Right lobe of liver (tissue), 6 donors: ENCODE data around the gene PLAC9. TPM values are rescaled to one million over a fixed set of nuclear protein-coding genes. Genes with fewer than 3 reads are reported as not detected.
A peak's percentile ranks its signal among the peaks of the same experiment; 100 is the strongest.

ENCODE experiments used
- ATAC-seq, 4 donors: fragments of 200-7000 bp; cut with Tn5 transposase; one replicate each; pipeline ENCODE4 v1.9.1; 2020; ENCODE audit warnings: mild to moderate bottlenecking in 4 of 4, moderate library complexity in 4 of 4
- DNase-seq, 3 donors: peaks; one replicate each; pipeline ENCODE4 v3.0.0-alpha.2; 2020
- H3K27ac ChIP-seq, 3 donors: fragments of 200-600 bp; one replicate each; pipeline ENCODE4 v1.8.0; 2022
- H3K27me3 ChIP-seq, 2 donors: fragments of 200-600 bp; one replicate each; pipeline ENCODE4 v1.8.0; 2022
- H3K36me3 ChIP-seq, 4 donors: fragments of 200-600 bp; sonication (generic) in 1 of 4; one replicate each; pipeline versions ENCODE4 v1.5.1 to v1.8.0; 2017 to 2022; ENCODE audit warnings: control low read depth in 1 of 4
- H3K4me1 ChIP-seq, 4 donors: fragments of 200-600 bp; sonication (generic) in 1 of 4; one replicate each; pipeline versions ENCODE4 v1.5.1 to v1.8.0; 2017 to 2022; ENCODE audit warnings: control low read depth in 1 of 4
- H3K4me3 ChIP-seq, 3 donors: fragments of 200-600 bp; one replicate each; pipeline ENCODE4 v1.8.0; 2022
- H3K9me3 ChIP-seq, 4 donors: fragments of 200-600 bp; sonication (generic) in 1 of 4; one replicate each; pipeline versions ENCODE4 v1.5.1 to v1.8.0; 2017 to 2022; ENCODE audit warnings: control low read depth in 1 of 4
- POLR2A ChIP-seq: fragments of 450-650 bp; IDR thresholded peaks from one replicate; pipeline ENCODE4 v1.6.1; 2017; ENCODE audit warnings: antibody characterized with exemption, mild to moderate bottlenecking
- WGBS: methylation state at CpG from one replicate; pipeline ENCODE4 v1.1.6; 2018; ENCODE audit warnings: low coverage, low lambda C conversion rate; ENCODE audit not compliant: insufficient coverage; ENCODE audit errors: missing lambda C conversion rate; 5-methylcytosine and 5-hydroxymethylcytosine counted together
- intact Hi-C, 2 donors: fragments of 100-400 bp; cut with DNase I; formaldehyde crosslinking; loops; one replicate each; pipeline versions ENCODE4 v1.11.2 to v1.14.1; 2022
- total RNA-seq, 6 experiments: library from RNA; depleted of rRNA in 2 of 6; stranded (reverse); fragments of >200 nt in 2 of 6; fragmentation: NEBNext Ultra II Directional in 3 of 6; extraction: Animal tissue kit (Norgen Biotek cat#: 25700) in 3 of 6; gene quantifications; one replicate each; pipeline versions ENCODE4 v1.1.0 to v1.2.4, GENCODE V29; 2016 to 2023
- TF ChIP-seq, protein P1 (sequence below), 4 donors: fragments of 200-600 bp in 3 of 4; fragments of 450-650 bp in 1 of 4; IDR thresholded peaks; one replicate each; pipeline versions ENCODE4 v1.5.1 to v1.8.0; 2016 to 2022; ENCODE audit warnings: antibody characterized with exemption in 4 of 4, mild to moderate bottlenecking in 2 of 4
- donor health status: DM: no; HTN: yes; CAD: no.
- donor health status: DM: no; HTN: no; CAD: no.
- donor health status: DM: no; HTN: no; CAD: no.
- donor health status: DM: no; HTN: yes; CAD: no.
- donor health status: DM: no; HTN: yes; CAD: no.

The PLAC9 gene
- total RNA-seq, 6 experiments from 2014 or later: 0.78 to 3.9 (median 2.2) TPM; not detected in 1

DNA sequence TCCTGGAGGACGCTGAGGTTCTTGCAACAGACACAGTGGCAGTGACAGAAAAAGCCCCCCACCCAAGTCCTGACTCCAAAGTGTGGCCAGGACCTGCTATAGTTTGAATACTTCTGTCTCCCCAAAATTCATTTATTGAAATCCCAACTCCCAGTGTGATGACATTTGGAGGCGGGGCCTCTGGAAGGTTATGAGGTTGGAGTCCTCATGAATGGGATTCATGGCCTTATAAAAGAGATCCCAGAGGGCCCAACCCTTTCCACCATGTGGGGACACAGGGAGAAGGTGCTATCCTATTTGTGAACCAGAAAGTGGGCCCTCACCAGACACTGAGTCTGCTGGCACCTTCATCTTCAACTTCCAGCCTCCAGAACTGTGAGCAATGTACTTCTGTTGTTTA, 54.5 kb downstream of the PLAC9 start:
- no peak overlapping the region for H3K27ac ChIP-seq
- TF ChIP-seq, protein P1, sequence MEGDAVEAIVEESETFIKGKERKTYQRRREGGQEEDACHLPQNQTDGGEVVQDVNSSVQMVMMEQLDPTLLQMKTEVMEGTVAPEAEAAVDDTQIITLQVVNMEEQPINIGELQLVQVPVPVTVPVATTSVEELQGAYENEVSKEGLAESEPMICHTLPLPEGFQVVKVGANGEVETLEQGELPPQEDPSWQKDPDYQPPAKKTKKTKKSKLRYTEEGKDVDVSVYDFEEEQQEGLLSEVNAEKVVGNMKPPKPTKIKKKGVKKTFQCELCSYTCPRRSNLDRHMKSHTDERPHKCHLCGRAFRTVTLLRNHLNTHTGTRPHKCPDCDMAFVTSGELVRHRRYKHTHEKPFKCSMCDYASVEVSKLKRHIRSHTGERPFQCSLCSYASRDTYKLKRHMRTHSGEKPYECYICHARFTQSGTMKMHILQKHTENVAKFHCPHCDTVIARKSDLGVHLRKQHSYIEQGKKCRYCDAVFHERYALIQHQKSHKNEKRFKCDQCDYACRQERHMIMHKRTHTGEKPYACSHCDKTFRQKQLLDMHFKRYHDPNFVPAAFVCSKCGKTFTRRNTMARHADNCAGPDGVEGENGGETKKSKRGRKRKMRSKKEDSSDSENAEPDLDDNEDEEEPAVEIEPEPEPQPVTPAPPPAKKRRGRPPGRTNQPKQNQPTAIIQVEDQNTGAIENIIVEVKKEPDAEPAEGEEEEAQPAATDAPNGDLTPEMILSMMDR (IDR thresholded peaks at IDR 0.05): no peak
- TF ChIP-seq POLR2A: no peak

DNA sequence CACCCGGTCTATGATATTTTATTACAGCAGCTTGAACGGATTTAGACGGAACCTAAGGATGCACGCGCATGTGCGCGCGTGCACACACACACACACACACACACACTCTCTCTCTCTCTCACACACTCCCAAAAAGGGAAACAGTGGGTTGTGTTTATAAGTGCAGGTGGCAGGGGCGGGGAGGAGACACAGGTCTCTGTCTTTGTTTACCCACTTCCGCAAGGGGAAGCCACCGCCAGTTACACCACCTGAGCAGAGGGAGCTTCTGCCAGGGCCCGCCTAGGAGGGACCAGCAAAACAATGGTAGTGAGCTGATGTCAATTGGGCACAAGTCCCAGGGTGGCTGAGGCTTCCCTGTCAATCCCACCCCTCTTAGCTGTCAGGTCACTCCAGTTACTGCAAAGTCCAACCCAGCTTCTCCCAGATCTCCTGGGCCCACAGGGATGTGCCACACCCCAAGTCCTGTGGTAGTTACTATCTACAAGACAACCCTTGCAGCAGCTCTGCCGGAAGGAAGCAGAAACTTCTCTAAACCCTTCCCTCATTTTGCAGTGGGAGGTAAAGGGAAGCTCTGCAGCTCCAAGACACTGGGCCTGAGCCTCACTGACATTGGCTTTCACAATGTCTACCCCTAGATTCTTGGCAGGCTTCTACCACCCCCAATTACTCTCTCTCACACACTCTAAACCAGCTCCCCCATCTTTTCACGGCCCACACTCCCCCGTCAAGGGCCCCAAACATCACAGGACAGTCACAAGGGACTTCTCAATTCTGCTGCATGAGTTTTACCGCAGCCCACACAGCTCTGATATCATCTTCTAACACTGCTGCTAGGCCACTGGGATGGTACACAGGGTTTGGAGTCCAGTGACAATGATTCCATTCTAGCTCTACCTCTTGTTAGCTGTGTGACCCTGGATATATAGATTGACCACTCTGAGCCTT, 55.2 kb downstream of the PLAC9 start:
- peaks cover 0 to 7% (median 0%) of the 10 kb centered on the region in 4 donors for H3K4me1 ChIP-seq
- ATAC-seq (peak; percentile 61 to 73 (median 70)), DNase-seq (peak in 1 of 3 donors; percentile 54)
- no peak overlapping the region for H3K4me3 ChIP-seq
- H3K27ac ChIP-seq: no peak overlapping the region
- no peaks in the 10 kb centered on the region for H3K9me3 ChIP-seq
- no peaks in the 10 kb centered on the region for H3K36me3 ChIP-seq
- intact Hi-C loops: no loop called here
- H3K27me3 ChIP-seq: no peaks in the 10 kb centered on the region
- TF ChIP-seq POLR2A: no peak
- TF ChIP-seq, protein P1 (IDR thresholded peaks at IDR 0.05): no peak
- WGBS: 58% methylated on average over 6 of the region's 16 CpGs

More for the DNA sequence above, 54.5 kb downstream of the PLAC9 start:
- H3K9me3 ChIP-seq: no peaks in the 10 kb centered on the region
- no peak for DNase-seq
- H3K4me1 ChIP-seq: peaks cover 0 to 7% (median 0%) of the 10 kb centered on the region in 4 donors
- WGBS: 100% methylated on average over 1 of the region's 2 CpGs
- no peaks in the 10 kb centered on the region for H3K36me3 ChIP-seq
- H3K27me3 ChIP-seq: no peaks in the 10 kb centered on the region
- no peak overlapping the region for H3K4me3 ChIP-seq
- ATAC-seq: no peak
- intact Hi-C loops: no loop called here

DNA sequence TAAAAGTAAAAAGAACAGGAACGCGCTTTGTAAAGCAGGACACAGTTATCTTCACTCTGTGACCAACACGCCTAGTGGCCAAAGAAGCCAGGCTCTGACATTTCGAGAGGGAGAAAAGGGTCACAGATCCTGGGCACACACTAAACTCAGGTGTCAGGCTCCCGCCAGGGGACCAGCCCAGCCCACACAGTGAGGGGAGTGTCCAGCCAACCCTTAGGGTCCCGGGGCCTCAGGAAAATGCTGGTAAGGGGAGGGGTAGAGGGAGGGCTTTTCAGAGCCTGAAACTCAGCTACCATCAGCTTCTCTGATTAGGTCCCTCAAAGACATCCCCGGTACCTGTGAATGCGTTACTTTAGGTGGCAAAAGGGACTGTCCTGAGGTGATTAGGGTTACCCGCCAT, 56.2 kb downstream of the PLAC9 start:
- Histone ChIP-seq H3K4me1 (peaks cover 0 to 7% (median 0%) of the 10 kb centered on the region in 4 donors), H3K9me3 (no peaks in the 10 kb centered on the region), H3K4me3 (no peak overlapping the region), H3K27ac (no peak overlapping the region), H3K36me3 (no peaks in the 10 kb centered on the region), H3K27me3 (no peaks in the 10 kb centered on the region)
- no peak for ATAC-seq
- no peak for TF ChIP-seq POLR2A
- TF ChIP-seq, protein P1 (IDR thresholded peaks at IDR 0.05): no peak
- WGBS: 93% methylated on average over 8 of the region's 9 CpGs
- intact Hi-C loops: no loop called here
- no peak for DNase-seq

DNA sequence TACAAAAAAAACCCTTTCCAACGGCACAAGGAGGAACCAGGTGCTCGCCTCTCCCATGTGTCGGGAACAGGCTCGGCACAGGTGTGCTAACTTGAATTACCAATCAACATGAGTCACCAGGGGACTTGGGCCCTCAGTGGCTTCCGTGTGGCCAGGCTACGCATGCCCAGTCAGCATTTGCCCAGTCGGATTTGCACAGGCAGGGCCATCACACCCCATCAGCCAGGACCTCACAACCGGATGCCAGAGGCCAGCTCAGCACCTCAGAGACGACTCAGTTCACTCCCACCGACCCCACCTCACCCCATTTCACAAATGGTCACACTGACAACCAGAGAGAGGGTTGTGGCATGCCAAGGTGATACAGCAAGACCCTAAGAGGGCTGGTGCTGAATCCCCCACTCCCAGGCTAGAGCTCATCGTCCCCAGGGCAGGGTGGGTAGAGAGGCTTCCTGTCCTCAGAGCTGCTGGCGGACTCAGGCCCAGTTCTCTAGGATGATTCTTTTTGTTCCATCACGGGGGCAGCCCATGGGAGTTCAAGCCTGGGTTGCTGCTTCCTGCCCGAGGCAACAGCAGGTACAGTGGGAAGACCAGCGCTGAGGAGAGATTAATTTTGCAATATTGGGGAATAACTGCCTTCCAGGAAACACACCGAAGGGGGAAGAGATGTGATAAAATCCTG, 59.2 kb downstream of the PLAC9 start:
- no peak for DNase-seq

More for the DNA sequence above, 59.2 kb downstream of the PLAC9 start:
- Histone ChIP-seq H3K27ac (no peak overlapping the region), H3K9me3 (no peaks in the 10 kb centered on the region), H3K36me3 (no peaks in the 10 kb centered on the region), H3K4me3 (no peak overlapping the region), H3K27me3 (no peaks in the 10 kb centered on the region), H3K4me1 (peaks cover 0 to 26% (median 11%) of the 10 kb centered on the region in 4 donors)
- TF ChIP-seq, protein P1 (IDR thresholded peaks at IDR 0.05): no peak
- no peak for TF ChIP-seq POLR2A
- 69% methylated on average over 7 of the region's 16 CpGs for WGBS
- no peak for ATAC-seq
- intact Hi-C loops: no loop called here
